ENCODE data around the gene PHKG2.

PHKG2 gene

GRCh38 chr16:30706046-30706445, 42.2 kb upstream of the PHKG2 start:
- H3K27ac ChIP-seq: no peak overlapping the region
- TF ChIP-seq CTCF (IDR thresholded peaks at IDR 0.05) (no peak), ZFX (IDR thresholded peaks at IDR 0.05; ENCODE audit: borderline replicate concordance) (no peak)

- H3K27ac ChIP-seq: no peak overlapping the region
- TF ChIP-seq CTCF (IDR thresholded peaks at IDR 0.05): no peak
- no peak for TF ChIP-seq ZFX (IDR thresholded peaks at IDR 0.05; ENCODE audit: borderline replicate concordance)
Measured at GRCh38 chr16:30710971-30711370, 37.3 kb upstream of the PHKG2 start.

GRCh38 chr16:30711712-30712111, 36.5 kb upstream of the PHKG2 start:
- H3K27ac ChIP-seq: no peak overlapping the region
- TF ChIP-seq ZFX (IDR thresholded peaks at IDR 0.05; ENCODE audit: borderline replicate concordance) (no peak), CTCF (IDR thresholded peaks at IDR 0.05) (no peak)

GRCh38 chr16:30715750-30716445, 32.3 kb upstream of the PHKG2 start:
- H3K27ac ChIP-seq: no peak overlapping the region
- TF ChIP-seq ZFX (IDR thresholded peaks at IDR 0.05; ENCODE audit: borderline replicate concordance): no peak
- no peak for TF ChIP-seq CTCF (IDR thresholded peaks at IDR 0.05)

GRCh38 chr16:30720086-30720485, 28.1 kb upstream of the PHKG2 start:
- TF ChIP-seq CTCF (IDR thresholded peaks at IDR 0.05) (no peak), ZFX (IDR thresholded peaks at IDR 0.05; ENCODE audit: borderline replicate concordance) (no peak)
- H3K27ac ChIP-seq: no peak overlapping the region

GRCh38 chr16:30720694-30721093, 27.5 kb upstream of the PHKG2 start:
- H3K27ac ChIP-seq: no peak overlapping the region
- no peak for TF ChIP-seq ZFX (IDR thresholded peaks at IDR 0.05; ENCODE audit: borderline replicate concordance)
- TF ChIP-seq CTCF (IDR thresholded peaks at IDR 0.05): no peak

GRCh38 chr16:30721167-30721566, 27.1 kb upstream of the PHKG2 start:
- H3K27ac ChIP-seq: no peak overlapping the region
- TF ChIP-seq ZFX (IDR thresholded peaks at IDR 0.05; ENCODE audit: borderline replicate concordance): no peak
- TF ChIP-seq CTCF (IDR thresholded peaks at IDR 0.05): no peak

All from 22Rv1 (cell line).